HEK293 (cell line): ENCODE measurements around the gene SLC35E3.

Source experiments
- CTCF ChIP-seq: fragments of 450-650 bp; formaldehyde crosslinking; IDR thresholded peaks from 2 replicates; pipeline ENCODE4 v1.5.1; 2016; ENCODE audit warnings: missing biosample characterization, missing genetic modification characterization
- HOXA7 ChIP-seq: sonication (generic); formaldehyde crosslinking; IDR thresholded peaks from 2 replicates; pipeline ENCODE4 v1.8.1; 2022; ENCODE audit warnings: missing genetic modification reagents, borderline replicate concordance
- KLF8 ChIP-seq: fragments of 450-650 bp; formaldehyde crosslinking; IDR thresholded peaks from 2 replicates; pipeline ENCODE4 v1.5.1; 2016; ENCODE audit warnings: missing biosample characterization, missing genetic modification characterization
- REST ChIP-seq: fragments of 450-650 bp; formaldehyde crosslinking; IDR thresholded peaks from 2 replicates; pipeline ENCODE4 v1.5.1; 2016; ENCODE audit warnings: missing biosample characterization, missing genetic modification characterization
- TCF7L2 ChIP-seq: IDR thresholded peaks from 2 replicates; pipeline ENCODE4 v1.6.1; 2011; ENCODE audit warnings: low read depth, mild to moderate bottlenecking, inconsistent platforms, low read length, moderate library complexity, borderline replicate concordance
- ZBTB49 ChIP-seq: fragments of 450-650 bp; formaldehyde crosslinking; IDR thresholded peaks from 2 replicates; pipeline ENCODE4 v1.5.1; 2016; ENCODE audit warnings: missing biosample characterization, missing genetic modification characterization, low read depth
- ZFP3 ChIP-seq: fragments of 450-650 bp; formaldehyde crosslinking; IDR thresholded peaks from 2 replicates; pipeline ENCODE4 v1.5.1; 2016; ENCODE audit warnings: low read depth, missing biosample characterization, missing genetic modification characterization
- ZFP69B ChIP-seq: fragments of 450-650 bp; formaldehyde crosslinking; IDR thresholded peaks from 2 replicates; pipeline ENCODE4 v1.5.1; 2016; ENCODE audit warnings: missing biosample characterization, missing genetic modification characterization
- ZNF274 ChIP-seq, 2 experiments: fragments of 200-500 bp in 1 of 2; fragments of 450-650 bp in 1 of 2; sonication (Bioruptor generic) in 1 of 2; formaldehyde crosslinking in 1 of 2; IDR thresholded peaks; 2 replicates each; pipeline versions ENCODE4 v1.5.1 to v1.6.1; 2014 to 2016; ENCODE audit warnings: borderline replicate concordance in 1 of 2, inconsistent platforms in 1 of 2, low read length in 1 of 2, missing biosample characterization in 1 of 2, missing genetic modification characterization in 1 of 2
- ZNF341 ChIP-seq: fragments of 450-650 bp; formaldehyde crosslinking; IDR thresholded peaks from 2 replicates; pipeline ENCODE4; 2016; ENCODE audit warnings: low read depth, missing biosample characterization, missing genetic modification characterization
- ZNF350 ChIP-seq: fragments of 450-650 bp; formaldehyde crosslinking; IDR thresholded peaks from 2 replicates; pipeline ENCODE4 v1.5.0; 2017; ENCODE audit warnings: missing biosample characterization, mild to moderate bottlenecking, missing genetic modification characterization
- ZNF777 ChIP-seq: fragments of 450-650 bp; formaldehyde crosslinking; IDR thresholded peaks from 2 replicates; pipeline ENCODE4 v1.5.1; 2017; ENCODE audit warnings: missing biosample characterization, missing genetic modification characterization, borderline replicate concordance

DNA sequence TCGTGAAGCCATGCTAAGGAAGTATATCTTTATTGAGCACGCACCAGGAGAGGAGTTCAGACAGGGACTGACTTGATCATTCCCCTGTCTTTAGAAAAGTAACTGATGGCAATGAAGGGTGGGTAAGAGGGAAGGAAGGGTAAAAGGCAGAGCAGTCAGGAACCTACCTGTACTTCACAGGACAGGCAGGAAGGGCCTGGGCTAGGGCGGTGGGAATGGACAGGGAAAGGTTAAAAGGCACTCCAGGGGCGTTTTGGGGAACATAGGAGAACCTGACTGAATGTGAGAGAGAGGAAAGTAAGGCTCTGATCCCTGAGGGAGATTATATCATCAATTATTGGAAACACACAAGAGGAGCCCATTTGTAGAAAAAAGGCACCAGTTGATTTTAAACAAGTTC is 3.9 kb downstream of the SLC35E3 start:
- no peak for TF ChIP-seq CTCF (tag by site-specific recombination)
- TF ChIP-seq KLF8: no peak
- TF ChIP-seq ZNF341 (tag by site-specific recombination): no peak
- no peak for TF ChIP-seq ZNF350
- no peak for TF ChIP-seq TCF7L2
- TF ChIP-seq ZNF777 (tag by site-specific recombination): no peak
- no peak for TF ChIP-seq ZNF274 (IDR thresholded peaks at IDR 0.05; ENCODE audit: low read length)
- TF ChIP-seq ZNF274 (tag by site-specific recombination; IDR thresholded peaks at IDR 0.05; ENCODE audit: borderline replicate concordance): no peak
- no peak for TF ChIP-seq ZFP3 (tag by site-specific recombination)
- TF ChIP-seq ZFP69B (tag by site-specific recombination): no peak
- TF ChIP-seq HOXA7 (CRISPR knock-in tag): no peak
- no peak for TF ChIP-seq REST (tag by site-specific recombination)
- no peak for TF ChIP-seq ZBTB49 (tag by site-specific recombination)
